B cell (primary cell): ENCODE results near the gene KCNH5. TPM values are rescaled to one million over a fixed set of nuclear protein-coding genes. Genes with fewer than 3 reads are reported as not detected.

Source experiments
- ATAC-seq: fragments of 200-7000 bp; cut with Tn5 transposase; one replicate; pipeline ENCODE4 v1.10.0; 2021; ENCODE audit warnings: low read depth, mild to moderate bottlenecking, moderate number of reproducible peaks, moderate library complexity
- CTCF ChIA-PET: fragments of 350-600 bp; sonication (Branson Sonifier 250); formaldehyde crosslinking; loops from one replicate; lab custom pipeline; 2021; ENCODE audit warnings: antibody characterized with exemption, inconsistent platforms; lab: Charles Lee
- POLR2A ChIA-PET: fragments of 350-600 bp; sonication (Branson Sonifier 250); formaldehyde crosslinking; loops from one replicate; lab custom pipeline; 2021; ENCODE audit warnings: antibody characterized with exemption; lab: Charles Lee
- DNase-seq: peaks from one replicate; pipeline ENCODE4 v3.0.0; 2013
- H2AFZ ChIP-seq: 2 replicates; pipeline ENCODE4 v1.6.1; 2012; ENCODE audit warnings: mild to moderate bottlenecking, low read depth, low read length; ENCODE audit not compliant: insufficient read depth, poor library complexity, severe bottlenecking
- H3K27ac ChIP-seq, 2 donors: 1 replicate in 1 of 2; 2 replicates in 1 of 2; pipeline ENCODE4 v1.5.1; 2012 to 2013; ENCODE audit warnings: low read length in 2 of 2, mild to moderate bottlenecking in 2 of 2, moderate library complexity in 1 of 2
- H3K27me3 ChIP-seq, 4 experiments: fragments of 200-600 bp in 1 of 4; sonication (generic) in 1 of 4; replicated peaks in 1 of 4; 1 replicate in 2 of 4; 2 replicates in 2 of 4; pipeline versions ENCODE4 v1.6.1 to v1.7.0; 2013 to 2016; ENCODE audit warnings: low read length in 3 of 4, mild to moderate bottlenecking in 2 of 4, mixed read lengths in 1 of 4, moderate library complexity in 1 of 4; ENCODE audit not compliant: insufficient read depth in 4 of 4, control insufficient read depth in 3 of 4; ENCODE audit errors: control extremely low read depth in 1 of 4
- H3K36me3 ChIP-seq, 2 experiments: replicated peaks in 1 of 2; 1 replicate in 1 of 2; 2 replicates in 1 of 2; pipeline versions ENCODE4 v1.6.1 to v1.7.1; 2013; ENCODE audit warnings: low read length in 1 of 2; ENCODE audit not compliant: insufficient read depth in 2 of 2, control insufficient read depth in 1 of 2; ENCODE audit errors: control extremely low read depth in 1 of 2, extremely low read depth in 1 of 2
- H3K4me1 ChIP-seq, 2 donors: fragments of 200-600 bp in 1 of 2; sonication (generic) in 1 of 2; 1 replicate in 1 of 2; 2 replicates in 1 of 2; pipeline versions ENCODE4 v1.5.1 to v1.6.1; 2013 to 2017; ENCODE audit warnings: low read length in 2 of 2; ENCODE audit not compliant: control insufficient read depth in 2 of 2, insufficient read depth in 2 of 2
- H3K4me2 ChIP-seq: replicated peaks from 2 replicates; pipeline ENCODE3; 2012; ENCODE audit warnings: mild to moderate bottlenecking, low read depth, low read length; ENCODE audit not compliant: poor library complexity, severe bottlenecking
- H3K4me3 ChIP-seq, 5 experiments: fragments of 200-600 bp in 1 of 5; sonication (generic) in 1 of 5; 1 replicate in 3 of 5; 2 replicates in 2 of 5; pipeline versions ENCODE4 v1.5.1 to v1.7.0; 2011 to 2016; ENCODE audit warnings: low read length in 4 of 5, mild to moderate bottlenecking in 4 of 5, low read depth in 2 of 5, control low read depth in 1 of 5, moderate library complexity in 1 of 5; ENCODE audit not compliant: insufficient read depth in 1 of 5; ENCODE audit errors: control extremely low read depth in 1 of 5, extremely low read depth in 1 of 5
- H3K79me2 ChIP-seq: fragments of 200-600 bp; sonication (generic); one replicate; pipeline ENCODE4 v1.6.0; 2016; ENCODE audit warnings: low read length; ENCODE audit not compliant: control insufficient read depth, insufficient read depth
- H3K9ac ChIP-seq: fragments of 200-600 bp; sonication (generic); 2 replicates; pipeline ENCODE4 v1.6.1; 2017; ENCODE audit warnings: mild to moderate bottlenecking, low read length, moderate library complexity
- H3K9me3 ChIP-seq, 3 donors: one replicate each; pipeline versions ENCODE4 v1.6.1 to v1.7.1; 2013; ENCODE audit warnings: low read length in 2 of 3; ENCODE audit not compliant: control insufficient read depth in 2 of 3, insufficient read depth in 1 of 3; ENCODE audit errors: control extremely low read depth in 1 of 3
- H4K20me1 ChIP-seq: 2 replicates; pipeline ENCODE4 v1.6.0; 2012; ENCODE audit warnings: mild to moderate bottlenecking, low read length; ENCODE audit not compliant: insufficient read depth, control insufficient read depth, poor library complexity, severe bottlenecking
- H3K27ac Mint-ChIP-seq: one replicate; pipeline ENCODE4 v1.8.0; 2021; ENCODE audit warnings: mixed read lengths
- H3K27me3 Mint-ChIP-seq: one replicate; pipeline ENCODE4 v1.8.0; 2021; ENCODE audit warnings: mixed read lengths
- H3K4me1 Mint-ChIP-seq: one replicate; pipeline ENCODE4 v1.8.0; 2021; ENCODE audit warnings: mixed read lengths
- H3K4me3 Mint-ChIP-seq: one replicate; pipeline ENCODE4 v1.8.0; 2021; ENCODE audit warnings: mixed read lengths
- H3K9me3 Mint-ChIP-seq: one replicate; pipeline ENCODE4 v1.8.0; 2022; ENCODE audit warnings: mixed read lengths; ENCODE audit not compliant: insufficient read depth
- CTCF ChIP-seq: fragments of 200-600 bp; IDR thresholded peaks from one replicate; pipeline ENCODE4 v1.8.0; 2022; ENCODE audit warnings: antibody characterized with exemption, mild to moderate bottlenecking
- EZH2 ChIP-seq: IDR thresholded peaks from 2 replicates; pipeline ENCODE4 v1.6.1; 2012; ENCODE audit warnings: borderline replicate concordance, low read depth, mild to moderate bottlenecking, moderate library complexity, low read length; ENCODE audit not compliant: insufficient read depth, poor library complexity, severe bottlenecking
- WGBS: methylation state at CpG from one replicate; pipeline ENCODE4 v1.1.5; 2013; ENCODE audit warnings: missing lambda C conversion rate; ENCODE audit not compliant: insufficient coverage; 5-methylcytosine and 5-hydroxymethylcytosine counted together
- intact Hi-C: fragments of 100-400 bp; cut with micrococcal nuclease; formaldehyde crosslinking; loops from one replicate; pipeline ENCODE4 v1.10.0; 2022
- polyA minus RNA-seq: library from RNA; depleted of rRNA, polyadenylated mRNA; stranded (reverse); fragments of >200 nt; gene quantifications from 2 replicates; pipeline ENCODE4 v1.2.3, GENCODE V29; 2012
- polyA plus RNA-seq: library from polyadenylated mRNA; depleted of rRNA; stranded (reverse); fragments of >200 nt; gene quantifications from 2 replicates; pipeline ENCODE4 v1.2.3, GENCODE V29; 2012
- total RNA-seq, 2 donors: library from RNA; stranded (reverse); fragments of 120-200 nt in 1 of 2; gene quantifications; 1 replicate in 1 of 2; 2 replicates in 1 of 2; pipeline versions ENCODE4 v1.2.3 to v1.2.4, GENCODE V29; 2013 to 2022

Gene KCNH5, protein sequence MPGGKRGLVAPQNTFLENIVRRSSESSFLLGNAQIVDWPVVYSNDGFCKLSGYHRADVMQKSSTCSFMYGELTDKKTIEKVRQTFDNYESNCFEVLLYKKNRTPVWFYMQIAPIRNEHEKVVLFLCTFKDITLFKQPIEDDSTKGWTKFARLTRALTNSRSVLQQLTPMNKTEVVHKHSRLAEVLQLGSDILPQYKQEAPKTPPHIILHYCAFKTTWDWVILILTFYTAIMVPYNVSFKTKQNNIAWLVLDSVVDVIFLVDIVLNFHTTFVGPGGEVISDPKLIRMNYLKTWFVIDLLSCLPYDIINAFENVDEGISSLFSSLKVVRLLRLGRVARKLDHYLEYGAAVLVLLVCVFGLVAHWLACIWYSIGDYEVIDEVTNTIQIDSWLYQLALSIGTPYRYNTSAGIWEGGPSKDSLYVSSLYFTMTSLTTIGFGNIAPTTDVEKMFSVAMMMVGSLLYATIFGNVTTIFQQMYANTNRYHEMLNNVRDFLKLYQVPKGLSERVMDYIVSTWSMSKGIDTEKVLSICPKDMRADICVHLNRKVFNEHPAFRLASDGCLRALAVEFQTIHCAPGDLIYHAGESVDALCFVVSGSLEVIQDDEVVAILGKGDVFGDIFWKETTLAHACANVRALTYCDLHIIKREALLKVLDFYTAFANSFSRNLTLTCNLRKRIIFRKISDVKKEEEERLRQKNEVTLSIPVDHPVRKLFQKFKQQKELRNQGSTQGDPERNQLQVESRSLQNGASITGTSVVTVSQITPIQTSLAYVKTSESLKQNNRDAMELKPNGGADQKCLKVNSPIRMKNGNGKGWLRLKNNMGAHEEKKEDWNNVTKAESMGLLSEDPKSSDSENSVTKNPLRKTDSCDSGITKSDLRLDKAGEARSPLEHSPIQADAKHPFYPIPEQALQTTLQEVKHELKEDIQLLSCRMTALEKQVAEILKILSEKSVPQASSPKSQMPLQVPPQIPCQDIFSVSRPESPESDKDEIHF
- total RNA-seq (not detected in 2 replicates), polyA plus RNA-seq (not detected in 2 replicates), polyA minus RNA-seq (not detected in 2 replicates)
- total RNA-seq (2013) = not detected

- no peaks in the 10 kb centered on the region for H3K36me3 ChIP-seq
- no peak for DNase-seq
- ChIA-PET POLR2A (no interaction called here), CTCF (no interaction called here)
- H3K9me3 ChIP-seq = peaks cover 0 to 6% (median 1%) of the 10 kb centered on the region in 3 donors
- Mint-ChIP-seq H3K27me3 (peaks cover 38% of the 10 kb centered on the region), H3K4me3 (no peak within 1 kb of the TSS), H3K9me3 (no peaks in the 10 kb centered on the region), H3K4me1 (peaks cover 8% of the 10 kb centered on the region), H3K27ac (no peak within 1 kb of the TSS)
- H3K4me2 ChIP-seq = no peak within 1 kb of the TSS
- H3K4me1 ChIP-seq = peaks cover 0 to 2% of the 10 kb centered on the region in 2 donors
- intact Hi-C loops = no loop called here
- H4K20me1 ChIP-seq = no peaks in the 10 kb centered on the region
- WGBS = 2% methylated on average over 35 of the region's 35 CpGs
- H2AFZ ChIP-seq = no peak within 1 kb of the TSS
- H3K27ac ChIP-seq = no peak within 1 kb of the TSS
- no peak within 1 kb of the TSS for H3K9ac ChIP-seq
- no peak for TF ChIP-seq CTCF
- no peak for TF ChIP-seq EZH2
- H3K27me3 ChIP-seq = peaks cover 0 to 21% (median 15%) of the 10 kb centered on the region in 4 experiments
- no peak within 1 kb of the TSS for H3K4me3 ChIP-seq
- no peaks in the 10 kb centered on the region for H3K79me2 ChIP-seq
- no peak for ATAC-seq
These were observed at the start of gene KCNH5 for GRCh38 chr14:63045234-63045611. Gene KCNH5, minus strand, starts transcription at chr14:63045458. Its CDS starts 272 bp downstream, at chr14:63045186.
